Stomach (tissue), 9 donors: ENCODE results near the gene PKP4. TPM values are rescaled to one million over a fixed set of nuclear protein-coding genes. Genes with fewer than 3 reads are reported as not detected.
"Not testable (repeated sequence)": the region's sequence is repeated elsewhere in the genome, so short reads cannot be mapped to it uniquely, and the experiment has no call there.

ENCODE experiments used
- DNase-seq, 2 donors: peaks; one replicate each; pipeline versions ENCODE4 v3.0.0 to v3.0.0-alpha.2; 2013 to 2019
- H3K27ac ChIP-seq, 5 donors: fragments of 200-600 bp in 4 of 5; sonication (generic) in 4 of 5; one replicate each; pipeline ENCODE4 v1.5.1; 2013 to 2019; ENCODE audit warnings: mild to moderate bottlenecking in 1 of 5, moderate library complexity in 1 of 5
- H3K27me3 ChIP-seq, 3 donors: fragments of 200-600 bp; sonication (generic); one replicate each; pipeline ENCODE4 v1.5.1; 2017 to 2019; ENCODE audit warnings: mixed run types in 1 of 3
- H3K36me3 ChIP-seq, 4 donors: fragments of 200-600 bp; sonication (generic); 1 replicate in 3 of 4; 2 replicates in 1 of 4; pipeline ENCODE4 v1.5.1; 2016 to 2019
- H3K4me1 ChIP-seq, 4 donors: fragments of 200-600 bp; sonication (generic); one replicate each; pipeline ENCODE4 v1.5.1; 2016 to 2019
- H3K4me3 ChIP-seq, 4 donors: fragments of 200-600 bp; sonication (generic) in 3 of 4; one replicate each; pipeline ENCODE4 v1.5.1; 2016 to 2019; ENCODE audit warnings: mild to moderate bottlenecking in 1 of 4
- H3K9me3 ChIP-seq, 4 donors: fragments of 200-600 bp; sonication (generic); one replicate each; pipeline ENCODE4 v1.5.1; 2016 to 2019
- CTCF ChIP-seq, 7 experiments: fragments of 450-650 bp in 4 of 7; fragments of 200-600 bp in 3 of 7; sonication (generic) in 3 of 7; IDR thresholded peaks; one replicate each; pipeline ENCODE4 v1.5.1; 2016 to 2019; ENCODE audit warnings: antibody characterized with exemption in 7 of 7, control low read depth in 2 of 7, mild to moderate bottlenecking in 1 of 7
- EP300 ChIP-seq: sonication (generic); formaldehyde crosslinking; IDR thresholded peaks from one replicate; pipeline ENCODE4 v1.6.1; 2017; ENCODE audit warnings: antibody characterized with exemption
- POLR2A ChIP-seq, 4 donors: fragments of 450-650 bp; IDR thresholded peaks; one replicate each; pipeline ENCODE4 v1.6.1; 2016; ENCODE audit warnings: antibody characterized with exemption in 4 of 4, control low read depth in 2 of 4, mild to moderate bottlenecking in 1 of 4, moderate library complexity in 1 of 4
- POLR2AphosphoS5 ChIP-seq, 3 donors: sonication (generic); formaldehyde crosslinking; IDR thresholded peaks; one replicate each; pipeline ENCODE4 v1.6.1; 2016; ENCODE audit warnings: antibody characterized with exemption in 3 of 3
- WGBS, 5 donors: extraction: QIAGEN DNeasy Blood & Tissue Kit in 3 of 5; methylation state at CpG; one replicate each; pipeline versions ENCODE4 v1.1.5 to v1.1.7; 2013 to 2018; 5-methylcytosine and 5-hydroxymethylcytosine counted together
- intact Hi-C: fragments of 100-400 bp; cut with DNase I; formaldehyde crosslinking; loops from one replicate; pipeline ENCODE4 v1.15.1; 2023; ENCODE audit warnings: low total_unique reads
- polyA plus RNA-seq, 3 donors: library from polyadenylated mRNA; stranded (reverse); fragments of 200-250 nt; gene quantifications; one replicate each; pipeline ENCODE4 v1.2.3, GENCODE V29; 2013
- total RNA-seq, 5 donors: library from RNA; depleted of rRNA; stranded (reverse); fragments of >200 nt; gene quantifications; one replicate each; pipeline versions ENCODE4 v1.1.0 to v1.2.3, GENCODE V29; 2014 to 2016
- donor health status: healthy with polysubstance abuse.
- donor health status: Bipolar disorder and iron deficiency.
- donor health status: healthy.

Gene PKP4
- total and polyA plus RNA-seq, 8 donors = 20.5 to 223 (median 75.8) TPM

- Histone ChIP-seq H3K36me3 (no peaks in the 10 kb centered on the region), H3K4me1 (no peaks in the 10 kb centered on the region), H3K27me3 (no peaks in the 10 kb centered on the region), H3K27ac (no peak overlapping the region), H3K9me3 (peaks cover 0 to 7% (median 3%) of the 10 kb centered on the region in 4 donors), H3K4me3 (no peak overlapping the region)
- no peak for DNase-seq
- no peak for TF ChIP-seq EP300
- no peak for TF ChIP-seq POLR2A (IDR thresholded peaks at IDR 0.05)
- TF ChIP-seq CTCF (IDR thresholded peaks at IDR 0.05) = no peak
- no peak for TF ChIP-seq POLR2AphosphoS5 (IDR thresholded peaks at IDR 0.05)
- intact Hi-C loops = no loop called here
- 81 to 94% (median 89%) methylated on average over 2 to 3 of the region's 3 CpGs for WGBS, 5 donors
Measured at GRCh38 chr2:158692372-158693103, 235.8 kb downstream of the PKP4 start.

GRCh38 chr2:158693476-158693875, 236.7 kb downstream of the PKP4 start:
- Histone ChIP-seq H3K4me1 (no peaks in the 10 kb centered on the region), H3K9me3 (peaks cover 0 to 7% (median 3%) of the 10 kb centered on the region in 4 donors), H3K27me3 (no peaks in the 10 kb centered on the region), H3K4me3 (no peak overlapping the region), H3K27ac (no peak overlapping the region), H3K36me3 (no peaks in the 10 kb centered on the region)
- no peak for DNase-seq
- TF ChIP-seq POLR2AphosphoS5 (IDR thresholded peaks at IDR 0.05) = no peak
- no peak for TF ChIP-seq EP300
- no peak for TF ChIP-seq CTCF (IDR thresholded peaks at IDR 0.05)
- TF ChIP-seq POLR2A (IDR thresholded peaks at IDR 0.05) = no peak
- intact Hi-C loops = no loop called here

- Histone ChIP-seq H3K4me3 (no peak overlapping the region), H3K4me1 (no peaks in the 10 kb centered on the region), H3K27me3 (no peaks in the 10 kb centered on the region), H3K9me3 (peaks cover 0 to 7% (median 3%) of the 10 kb centered on the region in 4 donors), H3K27ac (no peak overlapping the region), H3K36me3 (no peaks in the 10 kb centered on the region)
- no peak for TF ChIP-seq EP300
- no peak for TF ChIP-seq POLR2A (IDR thresholded peaks at IDR 0.05)
- TF ChIP-seq POLR2AphosphoS5 (IDR thresholded peaks at IDR 0.05) = no peak
- no peak for TF ChIP-seq CTCF (IDR thresholded peaks at IDR 0.05)
- intact Hi-C loops = no loop called here
- DNase-seq = no peak
Measured at GRCh38 chr2:158695305-158695704, 238.6 kb downstream of the PKP4 start.

GRCh38 chr2:158695744-158696143, 239.0 kb downstream of the PKP4 start:
- H3K4me3 ChIP-seq, H3K4me1 ChIP-seq, H3K27me3 ChIP-seq, DNase-seq, H3K36me3 ChIP-seq, H3K9me3 ChIP-seq, intact Hi-C loops, H3K27ac ChIP-seq: not testable (repeated sequence)
- 78 to 86% (median 83%) methylated on average over 5 of the region's 5 CpGs for WGBS, 5 donors

- no peak overlapping the region for H3K27ac ChIP-seq
- H3K4me3 ChIP-seq = no peak overlapping the region
- peaks cover 0 to 7% (median 3%) of the 10 kb centered on the region in 4 donors for H3K9me3 ChIP-seq
- H3K4me1 ChIP-seq = no peaks in the 10 kb centered on the region
- 77 to 94% (median 91%) methylated on average over 6 of the region's 6 CpGs for WGBS, 5 donors
- intact Hi-C loops = no loop called here
- TF ChIP-seq EP300 = no peak
- TF ChIP-seq POLR2A (IDR thresholded peaks at IDR 0.05) = no peak
- no peak for TF ChIP-seq POLR2AphosphoS5 (IDR thresholded peaks at IDR 0.05)
- TF ChIP-seq CTCF (IDR thresholded peaks at IDR 0.05) = no peak
- H3K27me3 ChIP-seq = no peaks in the 10 kb centered on the region
- H3K36me3 ChIP-seq = no peaks in the 10 kb centered on the region
- no peak for DNase-seq
Measured at GRCh38 chr2:158699323-158699722, 242.6 kb downstream of the PKP4 start.
